CD4-positive, CD25-positive, alpha-beta regulatory T cell (primary cell): ENCODE results near the gene CYP4V2. TPM values are rescaled to one million over a fixed set of nuclear protein-coding genes. Genes with fewer than 3 reads are reported as not detected.

Experiments
- ATAC-seq, 2 donors: fragments of 150-1000 bp; cut with Tn5 transposase; one replicate each; pipeline ENCODE4 v1.10.0; 2021; ENCODE audit warnings: low read depth in 2 of 2, moderate number of reproducible peaks in 2 of 2, moderate library complexity in 1 of 2
- DNase-seq, 3 donors: peaks; one replicate each; pipeline versions ENCODE4 v3.0.0 to v3.0.0-alpha.2; 2012 to 2022; ENCODE audit warnings: mixed read lengths in 1 of 3
- H3K27ac ChIP-seq: one replicate; pipeline ENCODE4 v1.7.0; 2013; ENCODE audit warnings: mild to moderate bottlenecking, low read length; ENCODE audit not compliant: insufficient read depth, poor library complexity, severe bottlenecking
- H3K27me3 ChIP-seq: one replicate; pipeline ENCODE4 v1.7.0; 2013; ENCODE audit warnings: low read length; ENCODE audit not compliant: control insufficient read depth, insufficient read depth
- H3K36me3 ChIP-seq: one replicate; pipeline ENCODE4 v1.7.0; 2013; ENCODE audit warnings: mild to moderate bottlenecking, low read length, moderate library complexity; ENCODE audit not compliant: control insufficient read depth, insufficient read depth
- H3K4me1 ChIP-seq: 2 replicates; pipeline ENCODE4 v1.7.0; 2013; ENCODE audit warnings: mild to moderate bottlenecking, low read length; ENCODE audit not compliant: insufficient read depth, control insufficient read depth, poor library complexity, severe bottlenecking
- H3K4me3 ChIP-seq: one replicate; pipeline ENCODE4 v1.7.0; 2013; ENCODE audit warnings: low read depth, mild to moderate bottlenecking, low read length, moderate library complexity
- H3K9me3 ChIP-seq, 2 experiments: 1 replicate in 1 of 2; 2 replicates in 1 of 2; pipeline ENCODE4 v1.7.0; 2013; ENCODE audit warnings: low read length in 2 of 2, mild to moderate bottlenecking in 1 of 2, moderate library complexity in 1 of 2; ENCODE audit not compliant: control insufficient read depth in 2 of 2
- H3K27ac Mint-ChIP-seq, 3 donors: one replicate each; pipeline ENCODE4 v1.8.0; 2020 to 2022; ENCODE audit warnings: mild to moderate bottlenecking in 3 of 3, mixed read lengths in 3 of 3, moderate library complexity in 2 of 3
- H3K27me3 Mint-ChIP-seq: one replicate; pipeline ENCODE4 v1.8.0; 2022; ENCODE audit warnings: mild to moderate bottlenecking, mixed read lengths
- H3K36me3 Mint-ChIP-seq: one replicate; pipeline ENCODE4 v1.8.0; 2020; ENCODE audit warnings: mixed read lengths
- H3K4me1 Mint-ChIP-seq, 4 donors: one replicate each; pipeline ENCODE4 v1.8.0; 2020 to 2022; ENCODE audit warnings: mixed read lengths in 4 of 4, mild to moderate bottlenecking in 1 of 4
- H3K4me3 Mint-ChIP-seq, 4 donors: one replicate each; pipeline ENCODE4 v1.8.0; 2020 to 2022; ENCODE audit warnings: mild to moderate bottlenecking in 4 of 4, mixed read lengths in 4 of 4, moderate library complexity in 3 of 4
- H3K9me3 Mint-ChIP-seq, 7 donors: one replicate each; pipeline ENCODE4 v1.8.0; 2020 to 2022; ENCODE audit warnings: mixed read lengths in 7 of 7, mild to moderate bottlenecking in 3 of 7, moderate library complexity in 2 of 7
- polyA plus RNA-seq, 4 donors: library from polyadenylated mRNA; unstranded; fragments of 300-500 nt; fragmentation: Illumina TruSeq; gene quantifications; one replicate each; pipeline ENCODE4 v1.2.3, GENCODE V29; 2021
- total RNA-seq: library from RNA; stranded (reverse); gene quantifications from one replicate; pipeline ENCODE4 v1.2.3, GENCODE V29; 2022

The CYP4V2 gene
- total RNA-seq (29.1 TPM), polyA plus RNA-seq (10 to 100 TPM; 26.1 to 30.9 (median 27.8) TPM)

DNA sequence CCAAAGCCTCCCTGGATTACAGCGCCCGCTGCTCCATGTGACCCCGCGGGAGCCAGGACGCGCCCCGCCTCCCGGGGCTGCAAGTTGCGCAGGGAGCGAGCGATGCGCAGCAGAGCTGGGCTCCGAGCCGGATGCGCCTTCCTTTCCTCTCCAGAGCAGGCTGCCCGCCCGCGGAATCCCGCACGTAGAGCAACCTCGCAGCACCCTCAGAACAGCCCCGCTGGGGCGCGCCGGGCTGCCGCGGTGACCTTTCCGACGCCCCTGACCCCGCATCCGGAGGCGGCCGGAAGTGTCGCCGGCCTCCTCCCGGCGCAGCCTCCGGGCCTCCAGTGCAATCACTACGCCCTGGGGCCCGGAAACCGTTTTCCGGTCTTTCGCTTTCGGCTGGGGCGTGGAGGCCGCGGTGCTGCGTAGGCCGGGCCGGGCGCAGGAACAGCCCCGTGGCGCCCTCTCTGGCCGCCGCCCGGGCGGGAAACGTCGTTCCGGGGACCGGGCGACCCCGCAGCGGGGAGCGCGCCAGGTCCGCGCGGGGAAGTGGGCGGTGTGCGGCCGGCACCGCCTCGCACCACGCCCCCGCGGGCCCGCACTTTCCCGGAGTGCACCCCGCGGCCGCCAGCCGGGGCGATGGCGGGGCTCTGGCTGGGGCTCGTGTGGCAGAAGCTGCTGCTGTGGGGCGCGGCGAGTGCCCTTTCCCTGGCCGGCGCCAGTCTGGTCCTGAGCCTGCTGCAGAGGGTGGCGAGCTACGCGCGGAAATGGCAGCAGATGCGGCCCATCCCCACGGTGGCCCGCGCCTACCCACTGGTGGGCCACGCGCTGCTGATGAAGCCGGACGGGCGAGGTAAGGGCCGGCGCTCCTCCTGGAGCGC is at the start of gene CYP4V2:
CYP4V2 (plus strand) TSS at position 368 of the 866 bp plus-strand sequence; CDS start at position 625, 257 bp downstream.
- peaks cover 32% of the 10 kb centered on the region for H3K4me1 ChIP-seq
- H3K9me3 ChIP-seq, result no peaks in the 10 kb centered on the region
- no peaks in the 10 kb centered on the region for H3K27me3 ChIP-seq
- no peaks in the 10 kb centered on the region for H3K27me3 Mint-ChIP-seq
- H3K9me3 Mint-ChIP-seq, result no peaks in the 10 kb centered on the region
- H3K4me3 ChIP-seq, result peak within 1 kb of the TSS; percentile 85
- H3K4me1 Mint-ChIP-seq, result peaks cover 24 to 58% (median 38%) of the 10 kb centered on the region in 4 donors
- peaks cover 11% of the 10 kb centered on the region for H3K36me3 ChIP-seq
- DNase-seq (peak; percentile 83 to 94 (median 90)), ATAC-seq (peak; percentile 88 to 91)
- H3K27ac ChIP-seq, result peak within 1 kb of the TSS; percentile 91
- peak within 1 kb of the TSS; percentile 93 to 99 (median 98) for H3K4me3 Mint-ChIP-seq
- H3K27ac Mint-ChIP-seq, result peak within 1 kb of the TSS; percentile 97 to 98 (median 98)
- H3K36me3 Mint-ChIP-seq, result peaks cover 13% of the 10 kb centered on the region

DNA sequence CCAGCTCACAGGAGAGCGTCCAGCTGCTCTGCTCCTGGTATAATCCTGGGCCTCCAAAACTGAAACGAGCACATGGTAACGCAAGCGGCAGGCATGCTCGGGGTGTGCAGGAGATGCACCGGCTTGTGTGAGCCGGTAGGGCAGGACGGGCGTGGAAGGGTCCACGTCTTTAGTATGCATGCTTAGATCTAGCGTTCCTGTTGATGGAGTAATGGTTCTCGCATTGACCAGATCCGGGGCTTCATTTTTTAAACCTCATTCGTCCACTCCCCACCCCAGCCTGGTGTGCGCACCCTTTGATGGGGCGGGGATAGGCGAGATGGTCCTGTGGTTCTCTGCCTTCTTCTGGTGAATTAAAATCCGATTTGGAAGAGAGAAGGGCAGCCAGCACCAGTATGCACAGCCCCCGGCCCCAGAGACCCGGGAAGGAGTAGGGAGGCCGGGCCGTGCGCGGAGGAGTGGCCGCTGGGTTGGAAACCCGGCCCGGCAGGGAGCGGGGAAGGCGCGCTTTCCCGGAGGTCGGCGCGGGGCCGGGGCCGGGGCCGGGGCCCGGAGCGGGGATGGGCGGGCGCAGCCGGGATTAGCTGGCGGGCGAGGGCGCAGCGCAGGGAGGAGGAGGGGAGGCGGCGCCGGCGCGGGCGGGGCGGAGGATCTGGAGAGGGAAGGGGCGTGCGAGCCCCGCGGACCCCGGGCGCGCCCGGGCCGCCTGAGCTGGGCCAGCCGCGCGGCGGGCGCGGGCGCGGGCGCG is 47.0 kb upstream of the CYP4V2 start:
- DNase-seq (no peak), ATAC-seq (peak in 1 of 2 donors; percentile 33)
- Mint-ChIP-seq H3K9me3 (peaks cover 0 to 5% (median 0%) of the 10 kb centered on the region in 7 donors), H3K36me3 (no peaks in the 10 kb centered on the region), H3K27ac (no peak overlapping the region), H3K4me3 (peak overlapping the region in 2 of 4 donors; percentile 56 to 73), H3K4me1 (peaks cover 0 to 12% (median 6%) of the 10 kb centered on the region in 4 donors), H3K27me3 (peaks cover 65% of the 10 kb centered on the region)
- Histone ChIP-seq H3K4me1 (peaks cover 10% of the 10 kb centered on the region), H3K27ac (no peak overlapping the region), H3K4me3 (peak overlapping the region; percentile 32), H3K9me3 (no peaks in the 10 kb centered on the region), H3K27me3 (peaks cover 27% of the 10 kb centered on the region), H3K36me3 (no peaks in the 10 kb centered on the region)

DNA sequence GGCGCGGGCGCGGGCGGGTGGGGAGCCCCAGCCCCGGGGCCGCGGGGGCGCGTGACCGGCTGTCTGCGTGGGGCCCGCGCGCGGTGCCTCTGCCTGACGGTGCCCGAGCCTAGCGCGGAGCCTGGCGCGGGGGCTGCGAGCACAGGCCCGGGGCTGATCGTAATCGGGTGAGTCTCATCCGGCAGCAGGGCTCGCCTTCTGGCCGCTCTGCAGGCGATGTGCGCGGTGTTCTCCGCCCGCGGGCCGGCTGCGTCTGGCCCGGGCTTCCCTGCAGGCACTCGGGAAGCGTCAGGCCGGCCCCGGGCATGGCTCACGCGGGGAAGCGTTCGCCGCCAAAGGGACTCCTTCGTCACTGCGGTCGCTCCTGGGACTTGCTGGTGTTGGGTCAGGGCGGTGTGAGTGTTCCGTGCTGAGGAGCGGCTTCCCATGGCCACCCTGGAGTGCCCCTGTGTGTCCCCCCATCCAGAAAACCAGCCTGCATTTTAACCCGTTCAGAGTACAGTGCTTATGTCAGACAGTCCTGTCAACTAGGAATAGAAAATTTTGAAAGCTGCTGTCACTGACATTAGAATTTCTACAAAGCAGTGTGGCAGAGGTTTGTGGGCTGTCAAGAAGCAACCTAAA is 46.3 kb upstream of the CYP4V2 start:
- no peak overlapping the region for H3K27ac Mint-ChIP-seq
- H3K9me3 ChIP-seq, result no peaks in the 10 kb centered on the region
- H3K4me1 Mint-ChIP-seq, result peaks cover 0 to 12% (median 6%) of the 10 kb centered on the region in 4 donors
- no peaks in the 10 kb centered on the region for H3K36me3 Mint-ChIP-seq
- H3K27me3 Mint-ChIP-seq, result peaks cover 65% of the 10 kb centered on the region
- peaks cover 24% of the 10 kb centered on the region for H3K27me3 ChIP-seq
- no peak overlapping the region for H3K4me3 ChIP-seq
- peaks cover 0 to 5% (median 0%) of the 10 kb centered on the region in 7 donors for H3K9me3 Mint-ChIP-seq
- no peak for DNase-seq
- peak in 1 of 2 donors; percentile 27 for ATAC-seq
- H3K27ac ChIP-seq, result no peak overlapping the region
- H3K4me1 ChIP-seq, result peaks cover 10% of the 10 kb centered on the region
- peak overlapping the region in 2 of 4 donors; percentile 58 to 75 for H3K4me3 Mint-ChIP-seq
- H3K36me3 ChIP-seq, result no peaks in the 10 kb centered on the region

DNA sequence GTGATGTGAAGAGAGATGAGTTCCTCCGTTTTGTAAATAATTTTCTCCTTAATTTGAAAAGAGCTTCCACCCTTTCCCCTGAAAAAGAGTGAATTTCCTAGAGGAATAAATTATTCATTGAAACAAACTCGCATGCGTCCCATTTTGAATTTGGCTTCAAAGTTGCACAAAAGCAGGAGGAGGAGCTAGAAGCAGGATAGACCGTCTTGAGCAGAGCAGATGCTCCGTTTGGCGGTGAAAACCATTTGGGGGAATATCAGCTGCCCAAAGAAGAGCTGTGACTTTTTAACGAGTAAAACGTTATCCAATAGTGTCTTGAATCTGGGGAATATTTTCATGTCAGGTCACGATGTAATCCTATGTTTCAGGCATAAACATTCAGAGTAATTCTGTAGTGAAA is 44.9 kb upstream of the CYP4V2 start:
- Mint-ChIP-seq H3K9me3 (peaks cover 0 to 5% (median 0%) of the 10 kb centered on the region in 7 donors), H3K27me3 (peaks cover 65% of the 10 kb centered on the region), H3K4me3 (no peak overlapping the region), H3K27ac (no peak overlapping the region), H3K36me3 (no peaks in the 10 kb centered on the region), H3K4me1 (peaks cover 0 to 12% (median 6%) of the 10 kb centered on the region in 4 donors)
- peaks cover 10% of the 10 kb centered on the region for H3K4me1 ChIP-seq
- H3K9me3 ChIP-seq, result no peaks in the 10 kb centered on the region
- no peak for DNase-seq
- H3K27ac ChIP-seq, result no peak overlapping the region
- H3K4me3 ChIP-seq, result no peak overlapping the region
- no peaks in the 10 kb centered on the region for H3K36me3 ChIP-seq
- no peak for ATAC-seq
- H3K27me3 ChIP-seq, result peaks cover 24% of the 10 kb centered on the region

DNA sequence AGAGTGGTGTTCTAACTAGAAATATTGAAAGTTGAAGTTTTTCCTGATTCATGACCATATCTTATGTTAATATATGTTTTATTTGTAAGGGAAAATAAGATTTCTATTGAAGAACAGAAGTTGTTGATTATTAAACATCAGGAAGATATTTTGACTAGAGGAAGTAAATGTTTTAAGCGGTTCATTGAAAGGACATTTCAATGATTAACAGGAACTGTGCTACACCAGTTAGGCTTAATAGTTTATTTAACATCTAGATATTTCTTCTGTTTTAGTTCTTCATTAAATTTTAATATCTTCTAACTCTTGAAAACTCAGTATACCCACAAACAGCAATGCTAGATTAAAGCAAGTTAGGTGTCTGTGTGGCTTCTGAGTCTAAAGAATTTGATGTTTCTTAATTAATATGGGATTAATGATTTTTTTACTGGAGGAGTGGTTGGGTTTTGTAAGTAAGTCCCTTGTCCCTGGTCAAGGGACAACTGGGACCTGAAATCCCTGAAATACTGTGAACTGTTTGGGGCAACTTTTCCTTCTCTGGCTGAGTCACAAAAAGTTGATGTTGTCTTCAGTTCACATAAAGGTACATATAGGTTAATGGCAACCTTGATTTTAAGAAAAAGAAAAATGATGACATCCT is 42.9 kb upstream of the CYP4V2 start:
- peaks cover 20% of the 10 kb centered on the region for H3K27me3 ChIP-seq
- Mint-ChIP-seq H3K27me3 (peaks cover 46% of the 10 kb centered on the region), H3K36me3 (no peaks in the 10 kb centered on the region), H3K4me1 (peaks cover 0 to 12% (median 6%) of the 10 kb centered on the region in 4 donors), H3K27ac (no peak overlapping the region), H3K9me3 (peaks cover 0 to 5% (median 0%) of the 10 kb centered on the region in 7 donors), H3K4me3 (no peak overlapping the region)
- H3K4me1 ChIP-seq, result peaks cover 10% of the 10 kb centered on the region
- H3K27ac ChIP-seq, result no peak overlapping the region
- no peaks in the 10 kb centered on the region for H3K9me3 ChIP-seq
- H3K4me3 ChIP-seq, result no peak overlapping the region
- no peak for ATAC-seq
- DNase-seq, result no peak
- no peaks in the 10 kb centered on the region for H3K36me3 ChIP-seq

DNA sequence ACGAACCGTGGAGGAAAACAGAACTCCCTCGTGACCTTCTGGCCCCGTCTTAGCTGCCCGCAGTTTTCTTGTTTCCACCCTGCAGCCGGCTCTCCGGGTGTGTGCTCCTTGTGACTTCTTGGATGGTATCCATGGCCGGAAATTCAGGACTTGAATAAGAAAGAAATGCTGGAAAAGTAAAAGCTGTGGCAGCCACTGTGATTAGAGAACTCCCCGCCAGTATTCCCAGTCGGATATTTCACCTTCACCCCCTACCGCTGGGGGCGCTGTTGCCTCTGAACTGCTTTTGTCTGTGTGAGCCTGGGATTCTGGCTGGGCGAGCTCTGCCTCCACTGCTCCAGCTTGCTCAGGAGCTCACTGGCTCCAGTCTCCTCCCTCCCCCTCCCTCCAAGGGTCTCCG is 41.5 kb upstream of the CYP4V2 start:
- H3K27me3 ChIP-seq, result peaks cover 16% of the 10 kb centered on the region
- H3K4me1 Mint-ChIP-seq, result peaks cover 0 to 7% (median 3%) of the 10 kb centered on the region in 4 donors
- H3K9me3 ChIP-seq, result no peaks in the 10 kb centered on the region
- peaks cover 0 to 5% (median 0%) of the 10 kb centered on the region in 7 donors for H3K9me3 Mint-ChIP-seq
- H3K4me3 ChIP-seq, result no peak overlapping the region
- no peaks in the 10 kb centered on the region for H3K36me3 Mint-ChIP-seq
- no peak overlapping the region for H3K4me3 Mint-ChIP-seq
- no peak overlapping the region for H3K27ac ChIP-seq
- peaks cover 36% of the 10 kb centered on the region for H3K27me3 Mint-ChIP-seq
- H3K27ac Mint-ChIP-seq, result no peak overlapping the region
- ATAC-seq (no peak), DNase-seq (no peak)
- no peaks in the 10 kb centered on the region for H3K36me3 ChIP-seq
- H3K4me1 ChIP-seq, result peaks cover 5% of the 10 kb centered on the region

DNA sequence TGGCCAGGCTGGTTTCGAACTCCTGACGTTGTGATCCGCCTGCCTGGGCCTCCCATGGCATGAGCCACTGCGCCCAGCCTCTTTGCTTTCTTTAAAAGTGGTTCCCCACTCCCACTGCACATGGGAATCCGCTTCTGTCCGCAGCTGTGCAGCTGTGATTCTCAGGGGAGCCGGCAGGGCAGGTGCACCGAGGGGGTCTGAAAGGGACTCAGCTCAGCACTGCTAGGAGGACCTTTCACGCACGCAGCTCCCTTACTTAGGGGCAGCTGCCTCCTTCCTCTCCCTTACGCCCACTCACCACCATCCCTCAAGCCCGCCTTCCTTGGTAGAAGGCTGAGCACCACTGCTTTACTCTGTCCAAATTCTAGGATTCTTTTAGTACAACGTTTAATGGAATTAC is 40.4 kb upstream of the CYP4V2 start:
- Histone ChIP-seq H3K4me1 (no peaks in the 10 kb centered on the region), H3K36me3 (no peaks in the 10 kb centered on the region), H3K27ac (no peak overlapping the region), H3K9me3 (no peaks in the 10 kb centered on the region), H3K27me3 (peaks cover 8% of the 10 kb centered on the region), H3K4me3 (no peak overlapping the region)
- H3K27ac Mint-ChIP-seq, result no peak overlapping the region
- no peaks in the 10 kb centered on the region for H3K36me3 Mint-ChIP-seq
- H3K9me3 Mint-ChIP-seq, result peaks cover 0 to 2% (median 0%) of the 10 kb centered on the region in 7 donors
- no peak for ATAC-seq
- H3K27me3 Mint-ChIP-seq, result peaks cover 34% of the 10 kb centered on the region
- peaks cover 0 to 4% (median 1%) of the 10 kb centered on the region in 4 donors for H3K4me1 Mint-ChIP-seq
- DNase-seq, result no peak
- H3K4me3 Mint-ChIP-seq, result no peak overlapping the region
